T-helper 1 cell treated with Interleukin-12 subunit alpha and Interleukin-12 subunit beta and Interleukin-4 antibody, amounts not matched to agents 30 μg/mL and 1 μg/mL, for 36 hours (primary cell): ENCODE measurements around the gene FTCD.

Source experiments
- H3K27ac Mint-ChIP-seq: one replicate; pipeline ENCODE4 v1.8.0; 2021; ENCODE audit warnings: mild to moderate bottlenecking, mixed read lengths
- H3K27me3 Mint-ChIP-seq: one replicate; pipeline ENCODE4 v1.8.0; 2021; ENCODE audit warnings: low read depth, mixed read lengths
- H3K36me3 Mint-ChIP-seq: one replicate; pipeline ENCODE4 v1.8.0; 2021; ENCODE audit warnings: low read depth, mixed read lengths
- H3K4me1 Mint-ChIP-seq: one replicate; pipeline ENCODE4 v1.8.0; 2021; ENCODE audit warnings: low read depth, mixed read lengths
- H3K4me3 Mint-ChIP-seq: one replicate; pipeline ENCODE4 v1.8.0; 2021; ENCODE audit warnings: mild to moderate bottlenecking, moderate library complexity, mixed read lengths
- H3K9me3 Mint-ChIP-seq: one replicate; pipeline ENCODE4 v1.8.0; 2021; ENCODE audit warnings: mixed read lengths

Gene FTCD

DNA sequence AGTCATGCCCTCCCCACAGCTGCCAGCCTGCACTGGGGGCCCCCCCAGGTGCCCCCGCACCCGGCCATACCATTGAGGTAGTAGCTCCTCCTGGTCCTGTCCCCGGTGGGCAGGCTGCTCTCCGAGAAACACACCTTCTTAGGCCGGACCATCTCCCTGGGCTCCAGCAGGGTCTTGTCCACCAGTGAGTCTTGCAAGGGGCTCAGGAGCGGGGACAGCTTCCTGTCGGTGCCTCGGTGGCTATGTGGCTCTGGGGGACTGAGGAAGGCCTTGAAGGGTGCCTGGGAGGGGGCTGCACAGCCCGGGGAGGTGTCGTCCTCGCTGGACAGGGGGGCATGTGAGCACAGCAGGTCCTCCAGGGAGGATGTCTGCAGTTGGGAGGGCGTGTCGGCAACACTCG lies 12.9 kb upstream of the FTCD start:
- H3K4me3 Mint-ChIP-seq, result no peak overlapping the region
- peaks cover 3% of the 10 kb centered on the region for H3K9me3 Mint-ChIP-seq
- H3K27ac Mint-ChIP-seq, result no peak overlapping the region
- peaks cover 6% of the 10 kb centered on the region for H3K4me1 Mint-ChIP-seq
- H3K27me3 Mint-ChIP-seq, result no peaks in the 10 kb centered on the region
- H3K36me3 Mint-ChIP-seq, result no peaks in the 10 kb centered on the region

GRCh38 chr21:46165098-46165497 lies 9.7 kb upstream of the FTCD start:
- H3K36me3 Mint-ChIP-seq, result no peaks in the 10 kb centered on the region
- H3K4me1 Mint-ChIP-seq, result no peaks in the 10 kb centered on the region
- no peaks in the 10 kb centered on the region for H3K27me3 Mint-ChIP-seq
- no peak overlapping the region for H3K4me3 Mint-ChIP-seq
- no peak overlapping the region for H3K27ac Mint-ChIP-seq
- no peaks in the 10 kb centered on the region for H3K9me3 Mint-ChIP-seq

DNA sequence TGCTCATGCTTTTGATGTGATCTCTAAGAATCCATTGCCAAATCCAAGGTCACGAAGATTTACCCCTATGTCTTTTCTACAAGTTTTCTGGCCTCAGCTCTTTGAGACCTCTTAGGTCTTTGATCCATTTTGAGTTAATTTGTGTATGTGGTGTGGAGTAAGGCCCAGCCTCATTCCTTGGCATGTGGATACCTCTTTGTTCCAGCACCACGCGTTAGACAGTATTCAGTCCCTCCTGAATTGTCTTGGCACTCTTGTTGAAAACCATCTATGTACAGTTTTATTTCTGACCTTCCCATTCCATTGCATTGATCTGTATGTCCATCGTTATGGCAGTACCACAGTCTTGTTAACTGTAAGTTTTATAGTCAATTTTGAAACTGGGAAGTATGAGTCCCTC lies 8.0 kb upstream of the FTCD start:
- Mint-ChIP-seq H3K36me3 (no peaks in the 10 kb centered on the region), H3K27ac (no peak overlapping the region), H3K9me3 (no peaks in the 10 kb centered on the region), H3K4me1 (no peaks in the 10 kb centered on the region), H3K27me3 (no peaks in the 10 kb centered on the region), H3K4me3 (no peak overlapping the region)

DNA sequence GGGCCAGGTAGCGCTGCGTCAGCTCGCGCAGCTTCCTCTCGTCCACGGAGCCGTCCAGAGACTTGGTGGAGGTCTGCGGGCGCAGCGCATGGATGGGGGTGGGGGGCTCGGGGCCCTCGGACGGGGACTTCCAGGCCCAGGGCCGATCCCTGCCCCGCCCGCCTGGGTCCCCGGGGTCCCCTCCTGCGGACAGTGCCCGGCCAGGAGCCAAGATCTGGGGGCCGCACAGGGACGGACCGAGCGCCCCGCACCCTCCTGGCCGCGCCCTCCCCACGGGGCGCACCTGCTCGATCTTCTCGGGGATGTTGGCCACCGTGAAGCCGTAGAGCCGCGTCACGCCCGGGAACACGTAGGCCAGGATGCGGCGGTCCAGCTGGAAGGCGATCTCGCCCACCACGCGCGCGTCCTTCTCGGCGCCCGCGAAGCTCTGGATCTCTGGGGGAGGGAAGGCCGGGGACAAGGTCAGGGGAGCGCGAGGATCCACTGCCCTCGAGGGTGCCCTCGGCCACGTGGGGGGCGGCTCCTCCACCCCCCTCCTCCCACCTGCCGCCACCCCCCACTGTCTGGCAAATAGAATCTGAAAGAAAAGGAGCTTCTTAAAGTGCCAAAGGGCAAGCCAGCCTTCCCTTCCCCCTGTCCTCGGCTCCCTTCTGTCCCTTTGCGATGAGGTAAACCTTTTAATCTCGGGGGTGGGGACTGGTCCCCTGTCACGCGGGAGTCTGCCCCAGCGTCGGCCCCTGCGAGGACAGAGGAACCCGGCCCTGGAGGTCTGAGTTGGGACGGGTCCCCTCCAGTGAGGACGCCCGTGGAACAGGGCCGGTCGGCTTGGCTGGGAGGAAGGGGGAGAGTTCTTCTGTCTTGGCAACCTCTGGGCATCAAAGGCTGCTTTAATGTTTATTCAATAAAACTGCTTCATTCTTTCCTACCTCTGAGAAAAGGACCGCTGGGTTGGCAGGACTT lies 6.5 kb upstream of the FTCD start:
- no peaks in the 10 kb centered on the region for H3K9me3 Mint-ChIP-seq
- H3K27ac Mint-ChIP-seq, result no peak overlapping the region
- H3K4me1 Mint-ChIP-seq, result no peaks in the 10 kb centered on the region
- no peaks in the 10 kb centered on the region for H3K27me3 Mint-ChIP-seq
- H3K4me3 Mint-ChIP-seq, result no peak overlapping the region
- no peaks in the 10 kb centered on the region for H3K36me3 Mint-ChIP-seq

- H3K4me1 Mint-ChIP-seq, result no peaks in the 10 kb centered on the region
- no peaks in the 10 kb centered on the region for H3K9me3 Mint-ChIP-seq
- H3K27ac Mint-ChIP-seq, result no peak overlapping the region
- H3K4me3 Mint-ChIP-seq, result no peak overlapping the region
- no peaks in the 10 kb centered on the region for H3K27me3 Mint-ChIP-seq
- H3K36me3 Mint-ChIP-seq, result no peaks in the 10 kb centered on the region
Measured at GRCh38 chr21:46160907-46161632, 5.7 kb upstream of the FTCD start.

- H3K27me3 Mint-ChIP-seq, result no peaks in the 10 kb centered on the region
- no peaks in the 10 kb centered on the region for H3K36me3 Mint-ChIP-seq
- H3K4me1 Mint-ChIP-seq, result no peaks in the 10 kb centered on the region
Measured at GRCh38 chr21:46160657-46160906, 5.2 kb upstream of the FTCD start.

DNA sequence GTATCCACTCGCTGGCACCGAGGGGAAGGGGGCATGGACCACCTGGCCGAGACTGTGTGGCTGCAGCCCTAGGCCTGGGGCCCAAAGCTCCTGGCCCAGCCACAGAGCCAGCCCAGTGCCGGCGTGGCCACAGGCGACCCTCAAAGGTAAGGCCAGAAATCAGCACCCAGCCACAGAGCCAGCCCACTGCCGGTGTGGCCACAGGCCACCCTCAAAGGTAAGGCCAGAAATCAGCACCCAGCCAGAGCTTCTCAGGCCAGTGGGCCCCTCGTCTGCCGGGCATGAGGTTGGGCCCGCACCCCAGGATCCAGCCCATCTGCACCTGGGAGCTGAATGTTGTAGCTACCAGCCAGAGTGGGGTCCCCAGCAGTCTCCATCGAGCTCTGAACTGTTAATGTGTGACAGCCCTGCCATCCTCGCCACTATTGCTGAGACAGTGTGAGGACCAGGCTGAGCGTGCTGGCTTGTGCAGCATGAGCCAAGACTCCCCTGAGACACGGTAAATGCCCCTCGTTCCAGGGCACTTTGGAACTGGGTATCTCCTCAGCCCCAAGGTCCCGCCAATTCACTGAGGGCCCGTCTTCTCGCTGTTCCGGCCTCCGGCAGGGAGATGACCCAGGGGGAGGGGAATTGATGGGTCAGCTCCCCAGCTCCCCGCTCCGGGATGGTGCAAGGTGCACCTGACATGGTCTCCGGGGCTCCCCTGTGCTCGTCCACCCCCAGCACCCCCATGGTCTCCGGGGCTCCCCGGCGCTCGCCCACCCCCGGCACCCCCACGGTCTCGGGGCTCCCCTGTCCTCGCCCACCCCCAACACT lies 4.7 kb upstream of the FTCD start:
- Mint-ChIP-seq H3K4me3 (no peak overlapping the region), H3K9me3 (no peaks in the 10 kb centered on the region), H3K36me3 (no peaks in the 10 kb centered on the region), H3K4me1 (no peaks in the 10 kb centered on the region), H3K27ac (no peak overlapping the region), H3K27me3 (no peaks in the 10 kb centered on the region)

More at GRCh38 chr21:46160657-46160906, 5.2 kb upstream of the FTCD start:
- Mint-ChIP-seq H3K27ac (no peak overlapping the region), H3K4me3 (no peak overlapping the region), H3K9me3 (no peaks in the 10 kb centered on the region)

GRCh38 chr21:46159390-46159789 lies 4.0 kb upstream of the FTCD start:
- no peaks in the 10 kb centered on the region for H3K27me3 Mint-ChIP-seq
- H3K4me1 Mint-ChIP-seq, result no peaks in the 10 kb centered on the region
- no peaks in the 10 kb centered on the region for H3K9me3 Mint-ChIP-seq
- no peaks in the 10 kb centered on the region for H3K36me3 Mint-ChIP-seq
- no peak overlapping the region for H3K27ac Mint-ChIP-seq
- no peak overlapping the region for H3K4me3 Mint-ChIP-seq

DNA sequence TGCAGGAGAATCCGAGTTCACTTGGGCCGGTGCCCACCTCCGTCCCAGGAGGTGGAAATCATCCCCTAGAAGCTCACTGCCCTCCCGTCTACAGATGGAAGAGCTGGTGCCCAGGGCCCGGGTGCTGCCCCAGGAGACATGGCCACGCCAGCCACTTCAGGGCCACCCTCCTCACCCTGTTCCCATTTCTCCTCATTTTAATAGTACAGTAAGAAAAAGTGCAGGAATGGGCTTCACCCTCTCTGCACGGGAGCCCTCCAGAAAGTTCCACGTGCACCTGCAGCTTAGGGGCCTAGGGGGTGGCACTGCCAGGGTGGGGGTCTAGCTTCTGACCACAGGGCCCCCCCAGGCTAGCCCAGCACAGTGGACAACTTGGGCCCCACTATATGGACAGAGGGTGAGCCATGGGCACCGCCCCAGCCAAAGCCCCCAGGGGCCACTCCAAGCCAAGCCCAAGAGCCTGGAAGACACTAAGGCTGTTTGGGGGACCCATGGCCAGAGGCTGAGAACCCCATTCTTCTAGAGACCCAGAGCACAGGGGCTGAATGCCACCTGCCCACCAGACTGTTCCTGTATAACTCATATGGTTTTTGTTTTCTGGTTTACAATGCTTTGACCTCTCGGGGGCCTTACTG lies 3.4 kb upstream of the FTCD start:
- Mint-ChIP-seq H3K4me1 (no peaks in the 10 kb centered on the region), H3K36me3 (no peaks in the 10 kb centered on the region), H3K27ac (no peak overlapping the region), H3K9me3 (no peaks in the 10 kb centered on the region), H3K4me3 (no peak overlapping the region), H3K27me3 (no peaks in the 10 kb centered on the region)

DNA sequence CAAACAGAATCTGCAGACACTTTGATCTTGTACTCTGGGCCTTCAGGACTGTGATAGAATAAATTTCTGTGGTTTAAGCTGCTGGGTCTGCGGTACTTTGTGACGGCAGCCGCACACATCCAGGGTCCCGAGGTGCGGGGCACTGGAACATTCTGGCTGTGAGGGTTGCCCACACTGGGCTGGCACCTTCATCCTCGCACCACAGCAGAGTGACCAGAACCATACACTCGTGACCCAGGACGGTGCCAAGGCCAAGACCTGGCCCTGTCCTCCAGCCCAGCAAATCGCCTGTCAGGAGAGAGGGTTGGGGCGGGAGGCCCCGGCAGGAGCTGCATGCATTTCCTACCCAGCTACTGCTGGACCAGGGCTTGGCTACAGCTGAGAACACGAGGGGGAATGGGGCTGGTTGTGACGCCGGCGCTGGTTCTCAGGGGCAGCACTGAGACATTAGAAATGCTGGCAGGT lies 2.6 kb upstream of the FTCD start:
- H3K4me1 Mint-ChIP-seq, result no peaks in the 10 kb centered on the region
- H3K4me3 Mint-ChIP-seq, result no peak overlapping the region
- no peak overlapping the region for H3K27ac Mint-ChIP-seq

GRCh38 chr21:46157396-46157986 lies 2.1 kb upstream of the FTCD start:
- Mint-ChIP-seq H3K27ac (no peak overlapping the region), H3K27me3 (no peaks in the 10 kb centered on the region), H3K4me1 (no peaks in the 10 kb centered on the region), H3K9me3 (no peaks in the 10 kb centered on the region), H3K4me3 (no peak overlapping the region), H3K36me3 (no peaks in the 10 kb centered on the region)

More for the DNA sequence above, 2.6 kb upstream of the FTCD start:
- Mint-ChIP-seq H3K36me3 (no peaks in the 10 kb centered on the region), H3K9me3 (no peaks in the 10 kb centered on the region), H3K27me3 (no peaks in the 10 kb centered on the region)

DNA sequence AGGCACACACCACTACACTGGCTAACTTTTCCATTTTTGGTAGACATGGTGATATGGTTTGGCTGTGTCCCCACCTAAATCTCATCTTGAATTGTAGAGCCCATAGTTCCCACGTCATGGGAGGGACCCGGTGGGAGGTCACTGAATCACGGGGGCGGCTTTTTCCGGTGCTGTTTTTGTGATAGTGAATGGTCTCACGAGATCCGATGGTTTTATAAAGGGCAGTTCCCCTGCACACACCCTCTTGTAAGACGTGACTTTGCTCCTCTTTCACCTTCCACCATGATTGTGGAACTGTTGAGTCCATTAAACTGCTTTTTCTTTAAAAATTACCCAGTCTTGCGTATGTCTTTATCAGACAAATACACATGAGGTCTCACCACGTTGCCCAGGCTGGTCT lies 1.3 kb upstream of the FTCD start:
- no peaks in the 10 kb centered on the region for H3K36me3 Mint-ChIP-seq
- H3K27ac Mint-ChIP-seq, result no peak overlapping the region
- H3K9me3 Mint-ChIP-seq, result no peaks in the 10 kb centered on the region
- H3K4me3 Mint-ChIP-seq, result no peak overlapping the region
- H3K4me1 Mint-ChIP-seq, result no peaks in the 10 kb centered on the region
- H3K27me3 Mint-ChIP-seq, result no peaks in the 10 kb centered on the region

DNA sequence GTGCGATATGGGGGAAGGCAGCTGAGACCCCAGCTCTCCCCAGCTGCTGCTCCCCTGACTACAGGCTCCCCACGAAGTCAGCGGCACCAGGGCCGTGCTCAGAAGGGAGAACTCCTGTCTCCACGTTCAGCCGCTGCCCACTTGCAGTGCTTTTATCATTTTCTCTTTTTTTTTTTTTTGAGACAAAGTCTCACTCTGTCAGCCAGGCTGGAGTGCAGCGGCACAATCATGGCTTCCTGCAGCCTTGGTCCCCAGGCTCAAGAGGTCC lies 933 bp upstream of the FTCD start:
- Mint-ChIP-seq H3K4me1 (no peaks in the 10 kb centered on the region), H3K27me3 (no peaks in the 10 kb centered on the region), H3K36me3 (no peaks in the 10 kb centered on the region), H3K27ac (no peak overlapping the region), H3K4me3 (no peak overlapping the region), H3K9me3 (no peaks in the 10 kb centered on the region)

DNA sequence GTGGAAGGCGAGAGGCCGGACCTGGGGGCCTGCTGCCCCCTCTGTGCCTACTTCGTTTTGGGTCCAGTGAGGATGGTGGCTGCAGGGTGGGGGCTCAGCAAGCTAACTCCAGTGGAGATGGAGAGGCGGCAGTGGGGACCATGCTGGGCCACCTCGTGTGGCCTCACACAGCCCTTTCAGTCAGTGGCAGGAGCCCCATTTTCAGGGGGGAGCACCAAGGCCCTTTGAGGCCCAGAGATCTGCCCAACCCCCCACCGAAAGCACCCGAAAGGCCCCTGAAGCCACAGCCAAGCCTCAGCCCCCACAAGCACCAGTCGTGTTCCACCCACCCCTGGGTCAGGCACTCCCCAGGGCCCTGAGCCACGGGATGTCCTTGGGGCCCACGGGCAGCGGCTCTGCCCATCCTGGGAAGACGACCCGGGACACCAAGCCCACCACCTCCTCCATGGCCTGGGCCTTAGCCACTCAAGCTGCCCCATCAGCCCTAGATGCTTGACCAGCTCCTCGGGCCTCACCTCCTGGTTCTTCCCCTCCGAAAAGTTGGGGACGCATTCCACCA lies 345 bp downstream of the FTCD start:
- H3K4me3 Mint-ChIP-seq, result no peak overlapping the region
- no peaks in the 10 kb centered on the region for H3K27me3 Mint-ChIP-seq
- H3K36me3 Mint-ChIP-seq, result no peaks in the 10 kb centered on the region
- no peaks in the 10 kb centered on the region for H3K9me3 Mint-ChIP-seq
- H3K4me1 Mint-ChIP-seq, result no peaks in the 10 kb centered on the region
- H3K27ac Mint-ChIP-seq, result no peak overlapping the region
